ENCODE data around the gene NPEPPS.
A peak's percentile ranks its signal among the peaks of the same experiment; 100 is the strongest.

The NPEPPS gene

GRCh38 chr17:47643116-47643515 lies 112.2 kb downstream of the NPEPPS start:
- Histone ChIP-seq H3K4me1 (ENCODE audit: control insufficient read depth in 1 of 2, insufficient read depth in 2 of 2, low read length in 2 of 2) (no peaks in the 10 kb centered on the region), H3K27me3 (ENCODE audit: control insufficient read depth in 1 of 2, insufficient read depth in 2 of 2, low read length in 2 of 2) (no peaks in the 10 kb centered on the region)

GRCh38 chr17:47644324-47644723 lies 113.4 kb downstream of the NPEPPS start:
- Histone ChIP-seq H3K36me3 (ENCODE audit: control insufficient read depth in 1 of 2, insufficient read depth in 2 of 2, low read length in 2 of 2) (no peaks in the 10 kb centered on the region), H3K27me3 (ENCODE audit: control insufficient read depth in 1 of 2, insufficient read depth in 2 of 2, low read length in 2 of 2) (no peaks in the 10 kb centered on the region), H3K4me3 (ENCODE audit: low read depth in 1 of 2, low read length in 2 of 2) (no peak overlapping the region), H3K9me3 (ENCODE audit: control insufficient read depth in 1 of 2, low read length in 2 of 2) (no peaks in the 10 kb centered on the region), H3K9ac (ENCODE audit: low read depth in 1 of 2, low read length in 2 of 2) (no peak overlapping the region), H3K4me1 (ENCODE audit: control insufficient read depth in 1 of 2, insufficient read depth in 2 of 2, low read length in 2 of 2) (peaks cover 4 to 10% of the 10 kb centered on the region in 2 donors), H3K27ac (ENCODE audit: low read depth, low read length) (no peak overlapping the region)

More at GRCh38 chr17:47643116-47643515, 112.2 kb downstream of the NPEPPS start:
- no peak overlapping the region for H3K9ac ChIP-seq (ENCODE audit: low read depth in 1 of 2, low read length in 2 of 2)
- no peak overlapping the region for H3K27ac ChIP-seq (ENCODE audit: low read depth, low read length)
- H3K9me3 ChIP-seq (ENCODE audit: control insufficient read depth in 1 of 2, low read length in 2 of 2): no peaks in the 10 kb centered on the region
- H3K36me3 ChIP-seq (ENCODE audit: control insufficient read depth in 1 of 2, insufficient read depth in 2 of 2, low read length in 2 of 2): no peaks in the 10 kb centered on the region
- H3K4me3 ChIP-seq (ENCODE audit: low read depth in 1 of 2, low read length in 2 of 2): no peak overlapping the region

- H3K27me3 ChIP-seq (ENCODE audit: control insufficient read depth in 1 of 2, insufficient read depth in 2 of 2, low read length in 2 of 2): no peaks in the 10 kb centered on the region
These were observed 118.5 kb downstream of the NPEPPS start, which contains the start of gene KPNB1 for GRCh38 chr17:47649153-47649971. Gene KPNB1 (plus strand): TSS chr17:47649919. CDS start chr17:47650245, 326 bp downstream.

GRCh38 chr17:47649972-47650524 lies 119.1 kb downstream of the NPEPPS start:
- no peak overlapping the region for H3K9ac ChIP-seq (ENCODE audit: low read depth in 1 of 2, low read length in 2 of 2)
- peaks cover 17 to 34% of the 10 kb centered on the region in 2 donors for H3K36me3 ChIP-seq (ENCODE audit: control insufficient read depth in 1 of 2, insufficient read depth in 2 of 2, low read length in 2 of 2)
- H3K27ac ChIP-seq (ENCODE audit: low read depth, low read length): peak overlapping the region; percentile 73
- no peaks in the 10 kb centered on the region for H3K27me3 ChIP-seq (ENCODE audit: control insufficient read depth in 1 of 2, insufficient read depth in 2 of 2, low read length in 2 of 2)
- H3K4me3 ChIP-seq (ENCODE audit: low read depth in 1 of 2, low read length in 2 of 2): peak overlapping the region; percentile 71 to 83
- H3K9me3 ChIP-seq (ENCODE audit: control insufficient read depth in 1 of 2, low read length in 2 of 2): no peaks in the 10 kb centered on the region
- peaks cover 21 to 27% of the 10 kb centered on the region in 2 donors for H3K4me1 ChIP-seq (ENCODE audit: control insufficient read depth in 1 of 2, insufficient read depth in 2 of 2, low read length in 2 of 2)

More at GRCh38 chr17:47649153-47649971, 118.5 kb downstream of the NPEPPS start, which contains the start of gene KPNB1:
- peaks cover 11 to 27% of the 10 kb centered on the region in 2 donors for H3K36me3 ChIP-seq (ENCODE audit: control insufficient read depth in 1 of 2, insufficient read depth in 2 of 2, low read length in 2 of 2)
- H3K9ac ChIP-seq (ENCODE audit: low read depth in 1 of 2, low read length in 2 of 2): peak within 1 kb of the TSS; percentile 81 to 85
- H3K4me3 ChIP-seq (ENCODE audit: low read depth in 1 of 2, low read length in 2 of 2): peak within 1 kb of the TSS; percentile 71 to 93
- peak within 1 kb of the TSS; percentile 89 for H3K27ac ChIP-seq (ENCODE audit: low read depth, low read length)
- H3K4me1 ChIP-seq (ENCODE audit: control insufficient read depth in 1 of 2, insufficient read depth in 2 of 2, low read length in 2 of 2): peaks cover 15 to 27% of the 10 kb centered on the region in 2 donors
- H3K9me3 ChIP-seq (ENCODE audit: control insufficient read depth in 1 of 2, low read length in 2 of 2): no peaks in the 10 kb centered on the region

DNA sequence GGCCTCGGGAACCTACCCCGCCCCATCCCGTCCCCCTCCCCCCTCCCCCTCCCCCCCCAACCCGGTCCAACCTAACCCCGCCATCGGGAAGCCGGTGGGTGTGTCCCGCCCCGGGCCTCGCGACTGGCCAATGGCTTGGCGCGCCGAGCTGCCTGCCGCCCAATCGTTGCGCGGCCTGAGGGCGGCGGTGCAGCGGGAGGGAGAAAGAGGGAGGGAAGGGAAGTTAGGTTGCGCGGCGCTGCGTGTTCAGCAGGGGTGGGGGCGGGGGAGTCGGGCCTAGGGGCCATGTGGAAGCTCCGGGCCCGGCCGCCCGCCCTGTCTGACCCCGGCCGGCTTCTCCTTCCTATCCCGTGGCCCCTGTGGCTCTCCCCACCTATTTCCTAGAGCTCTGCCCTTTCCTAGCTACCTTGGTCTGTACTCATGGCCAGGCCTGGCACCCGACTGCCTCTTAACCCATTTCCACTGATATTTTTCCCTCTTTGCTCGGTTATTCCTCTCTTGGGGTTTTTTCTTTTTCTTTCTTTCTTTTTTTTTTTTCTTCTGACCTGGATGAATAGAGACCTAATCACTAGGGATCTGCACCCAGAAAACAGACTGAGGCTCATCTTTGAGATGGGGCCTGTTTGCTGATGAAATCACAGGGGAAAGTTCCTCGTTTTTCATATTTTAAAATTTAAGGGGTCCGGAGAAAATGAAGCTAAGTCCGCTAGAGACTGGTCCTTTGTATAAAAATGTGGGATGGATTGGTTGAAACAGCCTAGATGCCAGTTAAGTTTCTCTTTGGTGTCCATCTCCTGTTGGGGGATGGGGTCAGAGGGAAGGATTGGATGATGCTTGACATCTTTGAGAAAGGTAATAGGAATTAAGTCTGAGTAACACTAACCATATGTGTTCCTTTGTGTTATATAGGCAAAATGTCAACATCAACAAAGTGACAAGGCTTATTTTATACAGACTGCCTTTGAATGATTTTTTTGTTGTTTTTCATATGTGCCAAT lies 119.9 kb downstream of the NPEPPS start:
- H3K9me3 ChIP-seq (ENCODE audit: control insufficient read depth in 1 of 2, low read length in 2 of 2): no peaks in the 10 kb centered on the region
- peak overlapping the region; percentile 45 to 61 for H3K9ac ChIP-seq (ENCODE audit: low read depth in 1 of 2, low read length in 2 of 2)
- peaks cover 27% of the 10 kb centered on the region in 2 donors for H3K4me1 ChIP-seq (ENCODE audit: control insufficient read depth in 1 of 2, insufficient read depth in 2 of 2, low read length in 2 of 2)
- peak overlapping the region; percentile 71 to 83 for H3K4me3 ChIP-seq (ENCODE audit: low read depth in 1 of 2, low read length in 2 of 2)
- H3K27me3 ChIP-seq (ENCODE audit: control insufficient read depth in 1 of 2, insufficient read depth in 2 of 2, low read length in 2 of 2): no peaks in the 10 kb centered on the region
- H3K36me3 ChIP-seq (ENCODE audit: control insufficient read depth in 1 of 2, insufficient read depth in 2 of 2, low read length in 2 of 2): peaks cover 24 to 42% of the 10 kb centered on the region in 2 donors
- H3K27ac ChIP-seq (ENCODE audit: low read depth, low read length): no peak overlapping the region

DNA sequence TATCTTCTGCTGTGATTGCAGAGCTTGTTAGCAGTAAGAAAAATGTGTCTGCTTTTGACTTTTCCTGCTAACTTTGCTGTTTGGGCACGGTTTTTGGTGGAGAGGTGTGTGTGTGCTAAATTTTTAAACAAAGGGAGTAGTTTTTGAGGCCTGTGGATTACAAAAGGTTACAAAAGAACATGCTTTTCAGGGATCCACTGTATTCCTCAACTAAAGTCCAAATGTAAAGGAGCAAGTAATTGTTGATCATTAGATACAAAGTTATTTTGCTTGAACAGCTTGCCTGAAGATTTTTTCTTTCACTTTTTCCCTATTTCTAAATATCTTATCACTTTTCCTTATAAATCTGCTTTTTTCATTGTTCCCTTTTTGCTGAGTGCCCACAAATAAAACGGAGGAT lies 120.8 kb downstream of the NPEPPS start:
- Histone ChIP-seq H3K4me1 (ENCODE audit: control insufficient read depth in 1 of 2, insufficient read depth in 2 of 2, low read length in 2 of 2) (peaks cover 27% of the 10 kb centered on the region in 2 donors), H3K9me3 (ENCODE audit: control insufficient read depth in 1 of 2, low read length in 2 of 2) (no peaks in the 10 kb centered on the region), H3K27ac (ENCODE audit: low read depth, low read length) (no peak overlapping the region), H3K9ac (ENCODE audit: low read depth in 1 of 2, low read length in 2 of 2) (no peak overlapping the region), H3K4me3 (ENCODE audit: low read depth in 1 of 2, low read length in 2 of 2) (no peak overlapping the region), H3K36me3 (ENCODE audit: control insufficient read depth in 1 of 2, insufficient read depth in 2 of 2, low read length in 2 of 2) (peaks cover 30 to 50% of the 10 kb centered on the region in 2 donors), H3K27me3 (ENCODE audit: control insufficient read depth in 1 of 2, insufficient read depth in 2 of 2, low read length in 2 of 2) (no peaks in the 10 kb centered on the region)

- no peak overlapping the region for H3K27ac ChIP-seq (ENCODE audit: low read depth, low read length)
- H3K9me3 ChIP-seq (ENCODE audit: control insufficient read depth in 1 of 2, low read length in 2 of 2): no peaks in the 10 kb centered on the region
- H3K4me3 ChIP-seq (ENCODE audit: low read depth in 1 of 2, low read length in 2 of 2): no peak overlapping the region
- H3K4me1 ChIP-seq (ENCODE audit: control insufficient read depth in 1 of 2, insufficient read depth in 2 of 2, low read length in 2 of 2): peaks cover 27% of the 10 kb centered on the region in 2 donors
- no peak overlapping the region for H3K9ac ChIP-seq (ENCODE audit: low read depth in 1 of 2, low read length in 2 of 2)
- peaks cover 39 to 59% of the 10 kb centered on the region in 2 donors for H3K36me3 ChIP-seq (ENCODE audit: control insufficient read depth in 1 of 2, insufficient read depth in 2 of 2, low read length in 2 of 2)
- H3K27me3 ChIP-seq (ENCODE audit: control insufficient read depth in 1 of 2, insufficient read depth in 2 of 2, low read length in 2 of 2): no peaks in the 10 kb centered on the region
These were observed 121.7 kb downstream of the NPEPPS start for GRCh38 chr17:47652570-47652969.

- H3K27ac ChIP-seq (ENCODE audit: low read depth, low read length): no peak overlapping the region
- no peaks in the 10 kb centered on the region for H3K27me3 ChIP-seq (ENCODE audit: control insufficient read depth in 1 of 2, insufficient read depth in 2 of 2, low read length in 2 of 2)
- H3K4me3 ChIP-seq (ENCODE audit: low read depth in 1 of 2, low read length in 2 of 2): no peak overlapping the region
- no peaks in the 10 kb centered on the region for H3K9me3 ChIP-seq (ENCODE audit: control insufficient read depth in 1 of 2, low read length in 2 of 2)
- H3K9ac ChIP-seq (ENCODE audit: low read depth in 1 of 2, low read length in 2 of 2): no peak overlapping the region
- peaks cover 24 to 27% of the 10 kb centered on the region in 2 donors for H3K4me1 ChIP-seq (ENCODE audit: control insufficient read depth in 1 of 2, insufficient read depth in 2 of 2, low read length in 2 of 2)
- H3K36me3 ChIP-seq (ENCODE audit: control insufficient read depth in 1 of 2, insufficient read depth in 2 of 2, low read length in 2 of 2): peaks cover 46 to 67% of the 10 kb centered on the region in 2 donors
These were observed 122.5 kb downstream of the NPEPPS start for GRCh38 chr17:47653442-47653841.

- H3K4me3 ChIP-seq (ENCODE audit: low read depth in 1 of 2, low read length in 2 of 2): no peak overlapping the region
- H3K4me1 ChIP-seq (ENCODE audit: control insufficient read depth in 1 of 2, insufficient read depth in 2 of 2, low read length in 2 of 2): peaks cover 18 to 23% of the 10 kb centered on the region in 2 donors
- no peak overlapping the region for H3K9ac ChIP-seq (ENCODE audit: low read depth in 1 of 2, low read length in 2 of 2)
- H3K27ac ChIP-seq (ENCODE audit: low read depth, low read length): no peak overlapping the region
- peaks cover 49 to 73% of the 10 kb centered on the region in 2 donors for H3K36me3 ChIP-seq (ENCODE audit: control insufficient read depth in 1 of 2, insufficient read depth in 2 of 2, low read length in 2 of 2)
- no peaks in the 10 kb centered on the region for H3K27me3 ChIP-seq (ENCODE audit: control insufficient read depth in 1 of 2, insufficient read depth in 2 of 2, low read length in 2 of 2)
- H3K9me3 ChIP-seq (ENCODE audit: control insufficient read depth in 1 of 2, low read length in 2 of 2): no peaks in the 10 kb centered on the region
These were observed 124.1 kb downstream of the NPEPPS start for GRCh38 chr17:47654991-47655390.
